PC-3 (cell line): ENCODE data around the gene RBM15. TPM values are rescaled to one million over a fixed set of nuclear protein-coding genes. Genes with fewer than 3 reads are reported as not detected.

Experiments
- ATAC-seq: fragments of 200-7000 bp; cut with Tn5 transposase; 2 replicates; pipeline ENCODE4 v1.9.1; 2020; ENCODE audit warnings: mild to moderate bottlenecking, moderate library complexity
- BruUV-seq: library from RNA; stranded (reverse); fragments of 400-500 nt; replicated peaks from 2 replicates; lab custom pipeline; 2021; lab: Mats Ljungman, UMichigan
- CTCF ChIA-PET: fragments of 300-600 bp; sonication (Branson Sonifier 250); formaldehyde crosslinking; loops from one replicate; lab custom pipeline; 2022; ENCODE audit warnings: antibody characterized with exemption; lab: Charles Lee
- POLR2A ChIA-PET: fragments of 300-600 bp; sonication (Branson Sonifier 250); formaldehyde crosslinking; loops from one replicate; lab custom pipeline; 2022; ENCODE audit warnings: antibody characterized with exemption; ENCODE audit not compliant: unreplicated experiment; lab: Charles Lee
- DNase-seq: peaks from one replicate; pipeline ENCODE4 v3.0.0-alpha.2; 2015
- H2AFZ ChIP-seq: fragments of 300-600 bp; sonication (generic); 2 replicates; pipeline ENCODE4 v1.6.0; 2016; ENCODE audit warnings: antibody characterized with exemption, low read length
- H3F3A ChIP-seq: fragments of 300-600 bp; sonication (generic); one replicate; pipeline ENCODE4 v1.6.0; 2017; ENCODE audit warnings: antibody characterized with exemption, low read length, control low read depth, mild to moderate bottlenecking; ENCODE audit not compliant: unreplicated experiment
- H3K27ac ChIP-seq: fragments of 300-600 bp; sonication (generic); 2 replicates; pipeline ENCODE4 v1.5.1; 2016; ENCODE audit warnings: mild to moderate bottlenecking, low read length
- H3K27me3 ChIP-seq: fragments of 300-600 bp; sonication (generic); 2 replicates; pipeline ENCODE4 v1.6.1; 2016; ENCODE audit warnings: low read length, mixed read lengths
- H3K36me3 ChIP-seq: fragments of 300-600 bp; sonication (generic); 2 replicates; pipeline ENCODE4 v1.6.1; 2016; ENCODE audit warnings: low read depth, mixed run types, low read length, mixed read lengths
- H3K4me1 ChIP-seq: fragments of 300-600 bp; sonication (generic); 2 replicates; pipeline ENCODE4 v1.5.1; 2016; ENCODE audit warnings: low read length; ENCODE audit not compliant: insufficient read depth
- H3K4me2 ChIP-seq: fragments of 300-600 bp; sonication (generic); 2 replicates; pipeline ENCODE4 v1.6.0; 2016; ENCODE audit warnings: low read length
- H3K4me3 ChIP-seq: fragments of 300-600 bp; sonication (generic); 2 replicates; pipeline ENCODE4 v1.5.1; 2016; ENCODE audit warnings: mild to moderate bottlenecking, low read length, mixed read lengths
- H3K79me2 ChIP-seq: fragments of 300-600 bp; sonication (generic); 2 replicates; pipeline ENCODE4 v1.6.1; 2017; ENCODE audit warnings: low read length, mixed read lengths
- H3K9ac ChIP-seq: fragments of 300-600 bp; sonication (generic); 2 replicates; pipeline ENCODE4 v1.6.0; 2016; ENCODE audit warnings: mild to moderate bottlenecking, low read length
- H3K9me2 ChIP-seq: fragments of 300-600 bp; sonication (generic); replicated peaks from 2 replicates; pipeline ENCODE4 v1.6.1; 2016; ENCODE audit warnings: mixed run types, low read length, mixed read lengths
- H3K9me3 ChIP-seq: fragments of 300-600 bp; sonication (generic); 2 replicates; pipeline ENCODE4 v1.6.1; 2016; ENCODE audit warnings: low read length, mixed read lengths
- H4K20me1 ChIP-seq: fragments of 300-600 bp; sonication (generic); 2 replicates; pipeline ENCODE4 v1.6.1; 2016; ENCODE audit warnings: low read length, mixed read lengths
- EZH2 ChIP-seq: fragments of 300-600 bp; sonication (generic); IDR thresholded peaks from one replicate; pipeline ENCODE4 v1.6.1; 2017; ENCODE audit warnings: antibody characterized with exemption, mild to moderate bottlenecking, low read length; ENCODE audit not compliant: unreplicated experiment
- EZH2phosphoT487 ChIP-seq: fragments of 300-600 bp; sonication (generic); IDR thresholded peaks from 2 replicates; pipeline ENCODE4 v1.6.1; 2018; ENCODE audit warnings: mild to moderate bottlenecking, antibody characterized with exemption, low read length, borderline replicate concordance
- intact Hi-C: fragments of 100-400 bp; cut with micrococcal nuclease; formaldehyde crosslinking; loops from 2 replicates; pipeline ENCODE4 v1.9.0; 2023
- total RNA-seq: library from RNA; depleted of rRNA; stranded (reverse); fragments of >200 nt; gene quantifications from 2 replicates; pipeline ENCODE4 v1.2.3, GENCODE V29; 2014
- TF ChIP-seq, protein P1 (sequence below): fragments of 300-600 bp; sonication (generic); conservative IDR thresholded peaks from 2 replicates; pipeline ENCODE4 v1.5.1; 2017; ENCODE audit warnings: antibody characterized with exemption, low read depth, mild to moderate bottlenecking, low read length

Gene RBM15
- total RNA-seq, 1 experiment from 2014 or later = 41.3 TPM

DNA sequence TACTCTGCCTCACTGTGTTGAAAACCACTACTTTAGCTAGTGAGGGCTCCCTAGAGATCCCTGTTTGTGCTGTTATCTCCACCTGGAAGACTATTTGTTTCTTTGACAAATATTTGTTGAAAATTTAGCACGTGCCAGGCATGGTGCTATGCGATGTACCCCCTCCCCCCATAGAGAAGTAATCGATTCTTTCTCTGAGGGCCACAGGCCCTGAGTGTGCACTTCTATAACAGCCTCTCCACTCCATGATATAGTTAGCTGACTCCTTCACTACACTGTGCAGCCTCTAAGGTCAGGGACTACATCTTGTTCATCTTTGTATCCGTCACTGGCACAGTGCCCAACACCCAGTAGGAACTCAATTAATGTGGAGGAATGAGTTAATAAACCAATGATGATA lies 17.3 kb upstream of the RBM15 start:
- no peak overlapping the region for H3K27ac ChIP-seq
- no peaks in the 10 kb centered on the region for H3K36me3 ChIP-seq
- intact Hi-C loops = no loop called here
- H3K27me3 ChIP-seq = no peaks in the 10 kb centered on the region
- H3F3A ChIP-seq = no peaks in the 10 kb centered on the region
- BruUV-seq = no TSS peak
- no peak overlapping the region for H2AFZ ChIP-seq
- DNase-seq = no peak
- H3K79me2 ChIP-seq = no peaks in the 10 kb centered on the region
- CTCF ChIA-PET = no interaction called here
- POLR2A ChIA-PET = no interaction called here
- H4K20me1 ChIP-seq = no peaks in the 10 kb centered on the region
- TF ChIP-seq, protein P1, sequence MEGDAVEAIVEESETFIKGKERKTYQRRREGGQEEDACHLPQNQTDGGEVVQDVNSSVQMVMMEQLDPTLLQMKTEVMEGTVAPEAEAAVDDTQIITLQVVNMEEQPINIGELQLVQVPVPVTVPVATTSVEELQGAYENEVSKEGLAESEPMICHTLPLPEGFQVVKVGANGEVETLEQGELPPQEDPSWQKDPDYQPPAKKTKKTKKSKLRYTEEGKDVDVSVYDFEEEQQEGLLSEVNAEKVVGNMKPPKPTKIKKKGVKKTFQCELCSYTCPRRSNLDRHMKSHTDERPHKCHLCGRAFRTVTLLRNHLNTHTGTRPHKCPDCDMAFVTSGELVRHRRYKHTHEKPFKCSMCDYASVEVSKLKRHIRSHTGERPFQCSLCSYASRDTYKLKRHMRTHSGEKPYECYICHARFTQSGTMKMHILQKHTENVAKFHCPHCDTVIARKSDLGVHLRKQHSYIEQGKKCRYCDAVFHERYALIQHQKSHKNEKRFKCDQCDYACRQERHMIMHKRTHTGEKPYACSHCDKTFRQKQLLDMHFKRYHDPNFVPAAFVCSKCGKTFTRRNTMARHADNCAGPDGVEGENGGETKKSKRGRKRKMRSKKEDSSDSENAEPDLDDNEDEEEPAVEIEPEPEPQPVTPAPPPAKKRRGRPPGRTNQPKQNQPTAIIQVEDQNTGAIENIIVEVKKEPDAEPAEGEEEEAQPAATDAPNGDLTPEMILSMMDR = no peak
- no peak for TF ChIP-seq EZH2phosphoT487
- no peak for TF ChIP-seq EZH2
- peaks cover 8% of the 10 kb centered on the region; the same call in 1 of the 2 replicates for H3K4me1 ChIP-seq
- H3K9ac ChIP-seq = no peak overlapping the region
- no peaks in the 10 kb centered on the region; the same call in 1 of the 2 replicates for H3K9me3 ChIP-seq
- no peak for ATAC-seq
- H3K4me2 ChIP-seq = no peak overlapping the region
- H3K4me3 ChIP-seq = no peak overlapping the region
- H3K9me2 ChIP-seq = no peaks in the 10 kb centered on the region

DNA sequence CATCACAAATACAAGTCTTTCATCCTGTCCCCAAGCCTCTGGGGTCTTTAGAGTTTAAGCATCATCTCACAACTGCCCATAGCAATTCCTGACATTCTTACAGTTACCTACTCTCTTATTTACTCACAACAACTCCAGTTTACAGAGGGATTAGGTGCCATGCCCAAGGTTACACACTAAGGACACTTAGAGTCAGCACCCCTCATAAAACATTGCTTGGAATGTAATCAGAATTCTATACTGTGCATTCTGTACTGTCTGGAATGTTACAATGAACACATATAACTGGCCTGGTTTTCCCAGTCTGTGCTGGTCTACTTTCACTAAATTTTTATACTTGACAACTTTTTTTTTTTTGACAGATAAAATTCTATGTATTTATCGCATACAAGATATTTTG lies 14.5 kb upstream of the RBM15 start:
- intact Hi-C loops = no loop called here
- no peaks in the 10 kb centered on the region for H3K79me2 ChIP-seq
- TF ChIP-seq, protein P1 = no peak
- TF ChIP-seq EZH2phosphoT487 (no peak), EZH2 (no peak)
- ATAC-seq (no peak), DNase-seq (no peak)
- H3K9me3 ChIP-seq = no peaks in the 10 kb centered on the region; the same call in 1 of the 2 replicates
- H3K27me3 ChIP-seq = no peaks in the 10 kb centered on the region
- no peak overlapping the region for H3K4me2 ChIP-seq
- H3K9me2 ChIP-seq = no peaks in the 10 kb centered on the region
- peaks cover 7% of the 10 kb centered on the region; the same call in 1 of the 2 replicates for H3K4me1 ChIP-seq
- no TSS peak for BruUV-seq
- no peak overlapping the region for H2AFZ ChIP-seq
- no peak overlapping the region for H3K27ac ChIP-seq
- H4K20me1 ChIP-seq = no peaks in the 10 kb centered on the region
- no peak overlapping the region for H3K4me3 ChIP-seq
- H3K36me3 ChIP-seq = no peaks in the 10 kb centered on the region
- ChIA-PET CTCF (no interaction called here), POLR2A (interaction anchor here (0.6 kb wide), 1 partner anchor 14 kb away, joined by 4 read pairs; no protein-coding TSS in a partner anchor)
- H3F3A ChIP-seq = no peaks in the 10 kb centered on the region
- H3K9ac ChIP-seq = no peak overlapping the region

DNA sequence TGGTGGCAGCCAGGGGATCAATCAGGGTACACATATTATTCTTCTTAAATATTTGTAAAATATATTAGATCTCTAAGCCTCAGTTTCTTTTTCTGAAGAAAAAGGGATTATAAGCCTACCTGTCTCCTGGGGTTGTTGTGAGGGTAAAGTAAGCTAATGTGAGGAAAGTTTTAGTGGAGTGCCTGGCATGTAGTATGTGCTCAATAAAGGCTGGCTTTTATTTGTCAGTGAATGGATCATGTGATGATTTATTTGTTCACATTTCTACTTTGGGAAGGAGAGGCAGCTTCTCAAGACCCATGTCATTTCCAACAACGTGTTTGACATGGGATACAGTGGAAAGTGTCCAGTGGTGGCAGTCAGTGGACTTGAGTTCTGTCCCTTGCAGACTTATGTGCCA lies 12.4 kb upstream of the RBM15 start:
- Histone ChIP-seq H3F3A (no peaks in the 10 kb centered on the region), H4K20me1 (no peaks in the 10 kb centered on the region), H3K4me2 (no peak overlapping the region), H3K27ac (no peak overlapping the region), H2AFZ (no peak overlapping the region), H3K4me1 (no peaks in the 10 kb centered on the region), H3K4me3 (no peak overlapping the region), H3K9ac (no peak overlapping the region), H3K9me2 (no peaks in the 10 kb centered on the region), H3K36me3 (no peaks in the 10 kb centered on the region), H3K79me2 (no peaks in the 10 kb centered on the region), H3K9me3 (no peaks in the 10 kb centered on the region), H3K27me3 (no peaks in the 10 kb centered on the region)
- ChIA-PET CTCF (no interaction called here), POLR2A (no interaction called here)
- no TSS peak for BruUV-seq
- no peak for ATAC-seq
- TF ChIP-seq, protein P1 = no peak
- no peak for TF ChIP-seq EZH2
- TF ChIP-seq EZH2phosphoT487 = no peak
- intact Hi-C loops = no loop called here
- no peak for DNase-seq
